Psoas muscle (tissue), 8 donors: ENCODE results near the gene FEM1C. TPM values are rescaled to one million over a fixed set of nuclear protein-coding genes. Genes with fewer than 3 reads are reported as not detected.

ENCODE experiments used
- ATAC-seq, 4 donors: fragments of 200-7000 bp; cut with Tn5 transposase; one replicate each; pipeline ENCODE4 v1.9.1; 2020; ENCODE audit warnings: moderate library complexity in 3 of 4, mild to moderate bottlenecking in 2 of 4
- DNase-seq, 2 donors: peaks; one replicate each; pipeline ENCODE4 v3.0.0-alpha.2; 2020
- H3K27ac ChIP-seq: fragments of 200-600 bp; one replicate; pipeline ENCODE4 v1.8.0; 2022
- H3K27me3 ChIP-seq, 3 donors: fragments of 200-600 bp in 1 of 3; one replicate each; pipeline versions ENCODE4 v1.6.1 to v1.8.0; 2013 to 2022; ENCODE audit warnings: low read length in 2 of 3, mild to moderate bottlenecking in 2 of 3, moderate library complexity in 1 of 3; ENCODE audit not compliant: insufficient read depth in 3 of 3
- H3K36me3 ChIP-seq, 2 donors: fragments of 200-600 bp in 1 of 2; one replicate each; pipeline versions ENCODE4 v1.6.1 to v1.8.0; 2013 to 2022; ENCODE audit warnings: low read depth in 1 of 2, mild to moderate bottlenecking in 1 of 2, moderate library complexity in 1 of 2; ENCODE audit not compliant: insufficient read depth in 1 of 2
- H3K4me1 ChIP-seq: fragments of 200-600 bp; one replicate; pipeline ENCODE4 v1.8.0; 2022
- H3K4me3 ChIP-seq: fragments of 200-600 bp; one replicate; pipeline ENCODE4 v1.8.0; 2022; ENCODE audit warnings: mild to moderate bottlenecking
- H3K9me3 ChIP-seq: fragments of 200-600 bp; one replicate; pipeline ENCODE4 v1.8.0; 2022
- WGBS, 3 donors: extraction: QIAGEN DNeasy Blood & Tissue Kit; methylation state at CpG; one replicate each; pipeline versions ENCODE4 v1.1.6 to v1.1.7; 2013; 5-methylcytosine and 5-hydroxymethylcytosine counted together
- intact Hi-C, 2 donors: fragments of 100-400 bp; cut with DNase I; formaldehyde crosslinking; loops; one replicate each; pipeline versions ENCODE4 v1.11.0 to v1.14.2; 2022
- polyA plus RNA-seq, 3 donors: library from polyadenylated mRNA; stranded (reverse); fragments of 200-250 nt; gene quantifications; one replicate each; pipeline ENCODE4 v1.2.3, GENCODE V29; 2013
- total RNA-seq, 4 donors: library from RNA; stranded (reverse); fragmentation: NEBNext Ultra II Directional in 2 of 4; extraction: Animal tissue kit (Norgen Biotek cat#: 25700) in 2 of 4; gene quantifications; one replicate each; pipeline versions ENCODE4 v1.2.1 to v1.2.4, GENCODE V29; 2021 to 2023
- TF ChIP-seq, protein P1 (sequence below): fragments of 200-600 bp; IDR thresholded peaks from one replicate; pipeline ENCODE4 v1.8.0; 2022; ENCODE audit warnings: antibody characterized with exemption
- donor health status: healthy with polysubstance abuse.
- donor health status: DM: no; HTN: no; CAD: no; lungs with moderate emphysema.
- donor health status: Bipolar disorder and iron deficiency.
- donor health status: healthy.
- donor health status: DM: yes; HTN: yes; CAD: no.
- donor health status: DM: no; HTN: no; CAD: no.
- donor health status: DM: no; HTN: no; CAD: no.
- donor health status: DM: yes; HTN: yes; CAD: no.

Gene FEM1C
- total and polyA plus RNA-seq, 7 donors = 9.1 to 44.5 (median 26.0) TPM

DNA sequence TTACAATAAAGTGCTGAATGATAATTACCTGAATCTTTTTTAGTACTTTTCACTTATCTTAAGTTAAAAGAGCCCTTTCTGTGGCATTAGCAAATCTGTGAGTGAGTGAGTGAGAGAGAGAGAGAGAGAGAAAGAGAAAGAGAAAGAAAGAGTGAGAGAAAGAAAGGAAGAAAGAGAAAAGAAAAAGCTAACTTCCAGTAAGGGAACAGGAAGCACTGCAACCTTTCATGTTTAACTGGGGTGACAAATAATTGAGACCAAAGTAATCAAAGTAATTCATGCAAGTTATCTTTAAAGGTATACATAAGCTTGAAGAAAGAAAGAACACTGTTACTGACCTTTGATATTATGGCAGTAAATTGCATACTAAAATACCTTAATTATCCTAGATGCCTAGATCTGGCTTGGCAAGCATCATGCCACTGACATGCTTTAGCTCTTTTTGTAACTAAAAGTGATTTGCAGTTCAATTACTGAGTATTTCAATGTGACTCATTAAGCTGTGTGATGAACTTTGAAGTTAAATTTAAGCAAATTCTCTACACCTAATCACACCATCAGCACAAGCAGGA lies 21.7 kb downstream of the FEM1C start:
- Histone ChIP-seq H3K4me3 (no peak overlapping the region), H3K4me1 (peaks cover 18% of the 10 kb centered on the region), H3K9me3 (no peaks in the 10 kb centered on the region), H3K27ac (no peak overlapping the region), H3K27me3 (no peaks in the 10 kb centered on the region), H3K36me3 (peaks cover 3 to 36% of the 10 kb centered on the region in 2 donors)
- intact Hi-C loops = no loop called here
- no peak for DNase-seq
- TF ChIP-seq, protein P1, sequence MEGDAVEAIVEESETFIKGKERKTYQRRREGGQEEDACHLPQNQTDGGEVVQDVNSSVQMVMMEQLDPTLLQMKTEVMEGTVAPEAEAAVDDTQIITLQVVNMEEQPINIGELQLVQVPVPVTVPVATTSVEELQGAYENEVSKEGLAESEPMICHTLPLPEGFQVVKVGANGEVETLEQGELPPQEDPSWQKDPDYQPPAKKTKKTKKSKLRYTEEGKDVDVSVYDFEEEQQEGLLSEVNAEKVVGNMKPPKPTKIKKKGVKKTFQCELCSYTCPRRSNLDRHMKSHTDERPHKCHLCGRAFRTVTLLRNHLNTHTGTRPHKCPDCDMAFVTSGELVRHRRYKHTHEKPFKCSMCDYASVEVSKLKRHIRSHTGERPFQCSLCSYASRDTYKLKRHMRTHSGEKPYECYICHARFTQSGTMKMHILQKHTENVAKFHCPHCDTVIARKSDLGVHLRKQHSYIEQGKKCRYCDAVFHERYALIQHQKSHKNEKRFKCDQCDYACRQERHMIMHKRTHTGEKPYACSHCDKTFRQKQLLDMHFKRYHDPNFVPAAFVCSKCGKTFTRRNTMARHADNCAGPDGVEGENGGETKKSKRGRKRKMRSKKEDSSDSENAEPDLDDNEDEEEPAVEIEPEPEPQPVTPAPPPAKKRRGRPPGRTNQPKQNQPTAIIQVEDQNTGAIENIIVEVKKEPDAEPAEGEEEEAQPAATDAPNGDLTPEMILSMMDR = no peak
- no peak for ATAC-seq

GRCh38 chr5:115520191-115520590 lies 24.4 kb downstream of the FEM1C start:
- H3K27ac ChIP-seq = no peak overlapping the region
- ATAC-seq = no peak
- 91 to 95% (median 91%) methylated on average over 2 of the region's 2 CpGs for WGBS, 3 donors

GRCh38 chr5:115516372-115516771 lies 28.2 kb downstream of the FEM1C start:
- intact Hi-C loops = no loop called here
- WGBS, 3 donors = 60 to 92% (median 79%) methylated on average over 1 of the region's 1 CpG
- ATAC-seq = peak in 1 of 4 donors; percentile 53

More at GRCh38 chr5:115520191-115520590, 24.4 kb downstream of the FEM1C start:
- Histone ChIP-seq H3K27me3 (no peaks in the 10 kb centered on the region), H3K9me3 (no peaks in the 10 kb centered on the region), H3K4me3 (no peak overlapping the region), H3K36me3 (peaks cover 3 to 31% of the 10 kb centered on the region in 2 donors), H3K4me1 (peaks cover 21% of the 10 kb centered on the region)
- no peak for DNase-seq
- intact Hi-C loops = no loop called here
- TF ChIP-seq, protein P1 = no peak

GRCh38 chr5:115514220-115514619 lies 30.4 kb downstream of the FEM1C start:
- Histone ChIP-seq H3K9me3 (no peaks in the 10 kb centered on the region), H3K4me1 (peaks cover 15% of the 10 kb centered on the region), H3K4me3 (no peak overlapping the region), H3K36me3 (no peaks in the 10 kb centered on the region), H3K27ac (no peak overlapping the region), H3K27me3 (no peaks in the 10 kb centered on the region)
- DNase-seq (no peak), ATAC-seq (no peak)
- TF ChIP-seq, protein P1 = no peak
- WGBS, 3 donors = 85 to 92% (median 85%) methylated on average over 5 of the region's 5 CpGs
- intact Hi-C loops = no loop called here

More at GRCh38 chr5:115516372-115516771, 28.2 kb downstream of the FEM1C start:
- no peak overlapping the region for H3K27ac ChIP-seq
- no peaks in the 10 kb centered on the region for H3K9me3 ChIP-seq
- TF ChIP-seq, protein P1 = no peak
- no peak for DNase-seq
- H3K4me3 ChIP-seq = no peak overlapping the region
- H3K36me3 ChIP-seq = no peaks in the 10 kb centered on the region
- peaks cover 4% of the 10 kb centered on the region for H3K4me1 ChIP-seq
- no peaks in the 10 kb centered on the region for H3K27me3 ChIP-seq

GRCh38 chr5:115511632-115512031 lies 32.9 kb downstream of the FEM1C start:
- WGBS, 3 donors = 95 to 97% (median 95%) methylated on average over 3 of the region's 3 CpGs
- Histone ChIP-seq H3K4me3 (no peak overlapping the region), H3K4me1 (peaks cover 11% of the 10 kb centered on the region), H3K9me3 (no peaks in the 10 kb centered on the region), H3K27me3 (no peaks in the 10 kb centered on the region), H3K27ac (no peak overlapping the region), H3K36me3 (no peaks in the 10 kb centered on the region)
- TF ChIP-seq, protein P1 = no peak
- ATAC-seq = no peak
- DNase-seq = no peak
- intact Hi-C loops = no loop called here
